ENCODE measurements around the gene KRT33B. TPM values are rescaled to one million over a fixed set of nuclear protein-coding genes. Genes with fewer than 3 reads are reported as not detected.

KRT33B gene
- total and polyA plus RNA-seq, 10 of the 15 experiments (the other 5 are each of a cell fraction or from before 2014, with no cell fraction given), result not detected

DNA sequence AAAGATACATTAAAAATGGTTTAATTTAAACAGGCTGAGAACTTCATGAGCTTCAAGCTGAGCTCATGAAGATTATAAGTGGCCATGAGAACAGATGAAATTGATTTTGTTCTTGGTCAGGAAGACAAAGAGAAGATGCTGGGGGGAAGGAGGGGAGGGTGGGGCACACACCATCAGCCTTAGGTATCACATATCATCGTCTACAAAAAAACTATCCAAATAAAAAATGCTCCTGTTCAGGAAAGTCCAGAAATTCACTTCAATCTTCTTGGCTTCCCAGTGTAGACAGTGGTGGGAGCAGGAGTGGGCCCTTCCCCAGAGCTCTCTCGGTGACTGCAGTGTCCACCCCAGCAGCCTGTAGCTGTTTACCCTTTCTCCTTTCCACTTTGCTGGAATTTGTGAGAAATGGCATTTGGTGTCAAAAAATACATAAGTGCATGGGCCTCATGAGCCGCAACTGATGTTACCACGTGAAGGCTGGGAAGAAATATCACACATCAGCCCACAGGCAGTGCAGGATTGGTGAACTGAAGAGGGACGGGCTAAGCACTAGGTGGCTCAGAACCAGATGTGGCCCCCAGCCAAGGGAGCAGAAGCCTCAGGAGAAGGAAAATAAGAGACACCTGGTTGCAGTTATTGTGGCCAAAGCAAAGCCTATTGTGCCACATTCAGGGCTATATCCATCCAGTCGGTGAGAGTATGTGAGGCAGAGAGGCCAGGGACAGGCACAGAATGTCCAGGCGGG, 48.7 kb upstream of the KRT33B start:
- intact Hi-C loops (cut with micrococcal nuclease; ENCODE audit: unreplicated experiment) (no loop called here), in situ Hi-C loops (cut with MboI) (no loop called here)
- H3K9me3 ChIP-seq (replicated peaks; ENCODE audit: control insufficient read depth, insufficient read depth, low read length), result no peaks in the 10 kb centered on the region
- FAIRE-seq, result no peak
- no peaks in the 10 kb centered on the region for H3K36me3 ChIP-seq (ENCODE audit: control insufficient read depth in 2 of 2, insufficient read depth in 2 of 2, low read length in 1 of 2)
- H3K27me3 ChIP-seq (replicated peaks in 1 of 2; ENCODE audit: control insufficient read depth in 2 of 2, insufficient read depth in 2 of 2, low read length in 1 of 2), result no peaks in the 10 kb centered on the region; a peak in 1 of 4 replicates
- no peak for DNase-seq (ENCODE audit: low read depth, low spot score)
- H2AFZ ChIP-seq (ENCODE audit: control insufficient read depth, low read depth, low read length), result no peak overlapping the region
- no peak for ATAC-seq
- CTCF ChIA-PET, result interaction anchor here (1.0 to 1.4 kb wide), 3 partner anchors 9 to 245 kb away, joined by 3 to 4 read pairs (median 3); no protein-coding TSS in a partner anchor
- no TSS peak for BruUV-seq (replicated peaks)
- H4K20me1 ChIP-seq (ENCODE audit: control insufficient read depth, insufficient read depth), result no peaks in the 10 kb centered on the region
- H3K4me3 ChIP-seq, result no peak overlapping the region
- POLR2A ChIA-PET, result no interaction called here
- H3K79me2 ChIP-seq (ENCODE audit: control insufficient read depth, insufficient read depth, low read length), result no peaks in the 10 kb centered on the region
- no peak overlapping the region for H3K27ac ChIP-seq (ENCODE audit: control insufficient read depth, insufficient read depth)
- H3K9ac ChIP-seq (ENCODE audit: control insufficient read depth, insufficient read depth, low read length), result no peak overlapping the region
- no peaks in the 10 kb centered on the region for H3K4me1 ChIP-seq (ENCODE audit: control insufficient read depth, insufficient read depth, low read length)
- SMC1A ChIA-PET (ENCODE audit: uncharacterized antibody, unreplicated experiment), result interaction anchor here (1.0 to 1.5 kb wide), 2 partner anchors 84 to 144 kb away, joined by 3 read pairs; no protein-coding TSS in a partner anchor
- no peak overlapping the region for H3K4me2 ChIP-seq (ENCODE audit: control insufficient read depth, insufficient read depth)
- RAD21 ChIA-PET (ENCODE audit: unreplicated experiment), result no interaction called here
- 41% methylated on average over 7 of the region's 7 CpGs for WGBS (ENCODE audit: insufficient coverage, insufficient replicate concordance, low lambda C conversion rate, missing lambda C conversion rate)
- TF ChIP-seq CHD4 (IDR thresholded peaks at IDR 0.05) (no peak), ETV6 (conservative IDR thresholded peaks at IDR 0.05 in 1 of 2, IDR thresholded peaks at IDR 0.05 in 1 of 2; ENCODE audit: borderline replicate concordance in 1 of 2, low read depth in 1 of 2) (no peak), ZNF384 (IDR thresholded peaks at IDR 0.05; ENCODE audit: borderline replicate concordance, low read depth, low read length) (no peak), CHD1 (IDR thresholded peaks at IDR 0.05; ENCODE audit: low read depth, low read length) (no peak), GATAD2B (conservative IDR thresholded peaks at IDR 0.05; ENCODE audit: low read depth) (no peak), STAT3 (IDR thresholded peaks at IDR 0.05; ENCODE audit: low read depth, low read length) (no peak), HDGF (IDR thresholded peaks at IDR 0.05) (no peak), BHLHE40 (IDR thresholded peaks at IDR 0.05; ENCODE audit: borderline replicate concordance in 1 of 2, low read depth in 2 of 2, low read length in 1 of 2) (no peak), ZNF207 (IDR thresholded peaks at IDR 0.05; ENCODE audit: borderline replicate concordance) (no peak), PAX5 (IDR thresholded peaks at IDR 0.05; ENCODE audit: borderline replicate concordance, low read depth, low read length) (no peak)
- TF ChIP-seq, protein P1, sequence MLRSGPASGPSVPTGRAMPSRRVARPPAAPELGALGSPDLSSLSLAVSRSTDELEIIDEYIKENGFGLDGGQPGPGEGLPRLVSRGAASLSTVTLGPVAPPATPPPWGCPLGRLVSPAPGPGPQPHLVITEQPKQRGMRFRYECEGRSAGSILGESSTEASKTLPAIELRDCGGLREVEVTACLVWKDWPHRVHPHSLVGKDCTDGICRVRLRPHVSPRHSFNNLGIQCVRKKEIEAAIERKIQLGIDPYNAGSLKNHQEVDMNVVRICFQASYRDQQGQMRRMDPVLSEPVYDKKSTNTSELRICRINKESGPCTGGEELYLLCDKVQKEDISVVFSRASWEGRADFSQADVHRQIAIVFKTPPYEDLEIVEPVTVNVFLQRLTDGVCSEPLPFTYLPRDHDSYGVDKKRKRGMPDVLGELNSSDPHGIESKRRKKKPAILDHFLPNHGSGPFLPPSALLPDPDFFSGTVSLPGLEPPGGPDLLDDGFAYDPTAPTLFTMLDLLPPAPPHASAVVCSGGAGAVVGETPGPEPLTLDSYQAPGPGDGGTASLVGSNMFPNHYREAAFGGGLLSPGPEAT (IDR thresholded peaks at IDR 0.05; ENCODE audit: low read depth), result no peak
- TF ChIP-seq, protein P2, sequence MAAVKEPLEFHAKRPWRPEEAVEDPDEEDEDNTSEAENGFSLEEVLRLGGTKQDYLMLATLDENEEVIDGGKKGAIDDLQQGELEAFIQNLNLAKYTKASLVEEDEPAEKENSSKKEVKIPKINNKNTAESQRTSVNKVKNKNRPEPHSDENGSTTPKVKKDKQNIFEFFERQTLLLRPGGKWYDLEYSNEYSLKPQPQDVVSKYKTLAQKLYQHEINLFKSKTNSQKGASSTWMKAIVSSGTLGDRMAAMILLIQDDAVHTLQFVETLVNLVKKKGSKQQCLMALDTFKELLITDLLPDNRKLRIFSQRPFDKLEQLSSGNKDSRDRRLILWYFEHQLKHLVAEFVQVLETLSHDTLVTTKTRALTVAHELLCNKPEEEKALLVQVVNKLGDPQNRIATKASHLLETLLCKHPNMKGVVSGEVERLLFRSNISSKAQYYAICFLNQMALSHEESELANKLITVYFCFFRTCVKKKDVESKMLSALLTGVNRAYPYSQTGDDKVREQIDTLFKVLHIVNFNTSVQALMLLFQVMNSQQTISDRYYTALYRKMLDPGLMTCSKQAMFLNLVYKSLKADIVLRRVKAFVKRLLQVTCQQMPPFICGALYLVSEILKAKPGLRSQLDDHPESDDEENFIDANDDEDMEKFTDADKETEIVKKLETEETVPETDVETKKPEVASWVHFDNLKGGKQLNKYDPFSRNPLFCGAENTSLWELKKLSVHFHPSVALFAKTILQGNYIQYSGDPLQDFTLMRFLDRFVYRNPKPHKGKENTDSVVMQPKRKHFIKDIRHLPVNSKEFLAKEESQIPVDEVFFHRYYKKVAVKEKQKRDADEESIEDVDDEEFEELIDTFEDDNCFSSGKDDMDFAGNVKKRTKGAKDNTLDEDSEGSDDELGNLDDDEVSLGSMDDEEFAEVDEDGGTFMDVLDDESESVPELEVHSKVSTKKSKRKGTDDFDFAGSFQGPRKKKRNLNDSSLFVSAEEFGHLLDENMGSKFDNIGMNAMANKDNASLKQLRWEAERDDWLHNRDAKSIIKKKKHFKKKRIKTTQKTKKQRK (IDR thresholded peaks at IDR 0.05; ENCODE audit: low read depth, low read length), result no peak
- TF ChIP-seq, protein P3, sequence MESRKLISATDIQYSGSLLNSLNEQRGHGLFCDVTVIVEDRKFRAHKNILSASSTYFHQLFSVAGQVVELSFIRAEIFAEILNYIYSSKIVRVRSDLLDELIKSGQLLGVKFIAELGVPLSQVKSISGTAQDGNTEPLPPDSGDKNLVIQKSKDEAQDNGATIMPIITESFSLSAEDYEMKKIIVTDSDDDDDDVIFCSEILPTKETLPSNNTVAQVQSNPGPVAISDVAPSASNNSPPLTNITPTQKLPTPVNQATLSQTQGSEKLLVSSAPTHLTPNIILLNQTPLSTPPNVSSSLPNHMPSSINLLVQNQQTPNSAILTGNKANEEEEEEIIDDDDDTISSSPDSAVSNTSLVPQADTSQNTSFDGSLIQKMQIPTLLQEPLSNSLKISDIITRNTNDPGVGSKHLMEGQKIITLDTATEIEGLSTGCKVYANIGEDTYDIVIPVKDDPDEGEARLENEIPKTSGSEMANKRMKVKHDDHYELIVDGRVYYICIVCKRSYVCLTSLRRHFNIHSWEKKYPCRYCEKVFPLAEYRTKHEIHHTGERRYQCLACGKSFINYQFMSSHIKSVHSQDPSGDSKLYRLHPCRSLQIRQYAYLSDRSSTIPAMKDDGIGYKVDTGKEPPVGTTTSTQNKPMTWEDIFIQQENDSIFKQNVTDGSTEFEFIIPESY (IDR thresholded peaks at IDR 0.05), result no peak
- TF ChIP-seq, protein P4, sequence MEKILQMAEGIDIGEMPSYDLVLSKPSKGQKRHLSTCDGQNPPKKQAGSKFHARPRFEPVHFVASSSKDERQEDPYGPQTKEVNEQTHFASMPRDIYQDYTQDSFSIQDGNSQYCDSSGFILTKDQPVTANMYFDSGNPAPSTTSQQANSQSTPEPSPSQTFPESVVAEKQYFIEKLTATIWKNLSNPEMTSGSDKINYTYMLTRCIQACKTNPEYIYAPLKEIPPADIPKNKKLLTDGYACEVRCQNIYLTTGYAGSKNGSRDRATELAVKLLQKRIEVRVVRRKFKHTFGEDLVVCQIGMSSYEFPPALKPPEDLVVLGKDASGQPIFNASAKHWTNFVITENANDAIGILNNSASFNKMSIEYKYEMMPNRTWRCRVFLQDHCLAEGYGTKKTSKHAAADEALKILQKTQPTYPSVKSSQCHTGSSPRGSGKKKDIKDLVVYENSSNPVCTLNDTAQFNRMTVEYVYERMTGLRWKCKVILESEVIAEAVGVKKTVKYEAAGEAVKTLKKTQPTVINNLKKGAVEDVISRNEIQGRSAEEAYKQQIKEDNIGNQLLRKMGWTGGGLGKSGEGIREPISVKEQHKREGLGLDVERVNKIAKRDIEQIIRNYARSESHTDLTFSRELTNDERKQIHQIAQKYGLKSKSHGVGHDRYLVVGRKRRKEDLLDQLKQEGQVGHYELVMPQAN (conservative IDR thresholded peaks at IDR 0.05), result no peak

All from GM12878 (cell line).